Measurements from ENCODE around the gene PHKG2. TPM values are rescaled to one million over a fixed set of nuclear protein-coding genes. Genes with fewer than 3 reads are reported as not detected.

PHKG2 gene
- total RNA-seq, 1 experiment from 2014 or later: 25.2 TPM

DNA sequence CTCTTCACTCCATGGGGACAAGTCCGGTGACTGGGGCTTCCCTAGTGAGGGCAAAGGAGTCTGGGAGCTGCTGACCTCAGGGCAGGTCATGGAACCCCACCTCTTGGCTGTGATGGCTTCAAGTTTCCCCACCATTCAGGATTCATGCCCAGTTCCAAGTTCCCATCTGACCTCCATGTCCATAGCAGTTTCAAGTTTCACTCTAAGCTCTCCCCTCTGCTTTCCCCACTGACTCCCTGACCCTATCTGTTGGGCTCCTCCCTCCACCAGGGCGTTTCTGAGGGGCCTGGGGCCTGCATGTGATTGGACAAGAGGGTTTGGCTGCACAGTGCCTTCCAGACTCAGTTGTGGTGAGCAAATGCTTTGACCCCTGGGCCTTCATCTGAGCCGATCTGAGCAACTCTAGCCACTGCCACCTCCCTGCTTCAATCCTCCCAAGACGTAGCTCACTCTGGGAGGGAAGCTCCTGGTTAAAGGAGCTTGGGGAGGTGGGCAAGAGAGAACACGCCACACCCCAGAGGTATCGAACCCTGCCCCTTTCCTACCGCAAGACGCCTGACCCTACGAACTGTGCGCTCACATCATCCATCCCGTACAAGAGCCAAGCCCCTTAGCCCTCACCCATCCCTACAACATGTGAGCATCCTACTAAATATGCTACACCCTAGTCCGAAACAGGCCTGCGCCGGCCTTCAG is 30.5 kb downstream of the PHKG2 start:
- Histone ChIP-seq H3K36me3 (peaks cover 60% of the 10 kb centered on the region), H3K9me3 (no peaks in the 10 kb centered on the region), H3K4me3 (no peak overlapping the region), H3K27me3 (no peaks in the 10 kb centered on the region)
- no peak for DNase-seq

- Histone ChIP-seq H3K9me3 (no peaks in the 10 kb centered on the region), H3K4me3 (no peak overlapping the region), H3K36me3 (peaks cover 56% of the 10 kb centered on the region), H3K27me3 (no peaks in the 10 kb centered on the region)
- no peak for DNase-seq
Measured at GRCh38 chr16:30779596-30779995, 31.4 kb downstream of the PHKG2 start.

DNA sequence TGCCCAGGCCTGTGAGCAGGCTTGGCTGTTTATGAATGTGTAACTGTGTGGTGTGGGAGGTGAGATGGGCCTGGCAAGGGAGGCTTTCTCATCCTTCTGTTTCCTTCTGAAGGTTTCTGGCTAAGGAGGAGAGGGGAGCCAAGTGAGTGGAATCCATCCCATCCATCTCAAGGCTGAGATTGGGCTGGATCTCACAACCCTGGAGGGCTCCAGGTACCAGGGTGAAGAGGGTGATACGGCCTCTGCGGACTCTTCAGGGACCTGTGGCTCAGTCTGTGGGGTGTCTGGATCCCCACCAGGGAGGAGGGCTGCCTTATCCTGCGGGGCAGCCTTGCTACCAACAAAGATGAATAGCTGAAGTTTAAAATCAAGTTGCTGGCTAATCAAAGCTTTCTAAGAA is 31.8 kb downstream of the PHKG2 start:
- no peak for DNase-seq
- H3K4me3 ChIP-seq: no peak overlapping the region
- peaks cover 53% of the 10 kb centered on the region for H3K36me3 ChIP-seq
- H3K27me3 ChIP-seq: no peaks in the 10 kb centered on the region
- H3K9me3 ChIP-seq: no peaks in the 10 kb centered on the region

DNA sequence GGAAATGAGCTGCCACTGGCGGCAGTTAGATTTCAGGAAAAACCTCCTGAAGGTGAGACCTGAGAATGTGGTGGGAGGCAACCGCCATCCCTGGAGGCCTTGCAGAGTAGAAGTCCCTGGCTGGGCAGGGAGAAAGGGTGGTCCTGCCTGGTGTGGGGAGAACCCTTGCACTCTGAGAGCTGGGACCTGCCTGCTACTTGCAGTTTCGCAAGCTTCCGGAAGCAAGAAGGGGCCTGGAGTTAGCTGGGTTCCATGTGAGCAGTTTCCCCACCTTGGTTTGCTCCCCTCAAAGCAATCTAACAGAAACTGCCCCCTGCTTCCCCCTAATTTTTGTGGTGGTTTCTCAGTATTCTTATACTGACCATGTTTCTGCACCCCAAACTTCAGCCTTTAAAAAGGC is 32.3 kb downstream of the PHKG2 start:
- Histone ChIP-seq H3K36me3 (peaks cover 56% of the 10 kb centered on the region), H3K4me3 (no peak overlapping the region), H3K9me3 (no peaks in the 10 kb centered on the region), H3K27me3 (no peaks in the 10 kb centered on the region)
- no peak for DNase-seq

GRCh38 chr16:30782486-30783279 is 34.5 kb downstream of the PHKG2 start:
- no peak for DNase-seq

GRCh38 chr16:30783280-30784109 is 35.3 kb downstream of the PHKG2 start:
- Histone ChIP-seq H3K4me3 (no peak overlapping the region), H3K9me3 (no peaks in the 10 kb centered on the region), H3K36me3 (peaks cover 59% of the 10 kb centered on the region), H3K27me3 (no peaks in the 10 kb centered on the region)
- no peak for DNase-seq

More at GRCh38 chr16:30782486-30783279, 34.5 kb downstream of the PHKG2 start:
- no peaks in the 10 kb centered on the region for H3K9me3 ChIP-seq
- H3K4me3 ChIP-seq: no peak overlapping the region
- no peaks in the 10 kb centered on the region for H3K27me3 ChIP-seq
- H3K36me3 ChIP-seq: peaks cover 60% of the 10 kb centered on the region

- Histone ChIP-seq H3K36me3 (peaks cover 55% of the 10 kb centered on the region), H3K27me3 (no peaks in the 10 kb centered on the region), H3K9me3 (no peaks in the 10 kb centered on the region), H3K4me3 (no peak overlapping the region)
- no peak for DNase-seq
Measured at GRCh38 chr16:30784215-30784614, 36.0 kb downstream of the PHKG2 start.

DNA sequence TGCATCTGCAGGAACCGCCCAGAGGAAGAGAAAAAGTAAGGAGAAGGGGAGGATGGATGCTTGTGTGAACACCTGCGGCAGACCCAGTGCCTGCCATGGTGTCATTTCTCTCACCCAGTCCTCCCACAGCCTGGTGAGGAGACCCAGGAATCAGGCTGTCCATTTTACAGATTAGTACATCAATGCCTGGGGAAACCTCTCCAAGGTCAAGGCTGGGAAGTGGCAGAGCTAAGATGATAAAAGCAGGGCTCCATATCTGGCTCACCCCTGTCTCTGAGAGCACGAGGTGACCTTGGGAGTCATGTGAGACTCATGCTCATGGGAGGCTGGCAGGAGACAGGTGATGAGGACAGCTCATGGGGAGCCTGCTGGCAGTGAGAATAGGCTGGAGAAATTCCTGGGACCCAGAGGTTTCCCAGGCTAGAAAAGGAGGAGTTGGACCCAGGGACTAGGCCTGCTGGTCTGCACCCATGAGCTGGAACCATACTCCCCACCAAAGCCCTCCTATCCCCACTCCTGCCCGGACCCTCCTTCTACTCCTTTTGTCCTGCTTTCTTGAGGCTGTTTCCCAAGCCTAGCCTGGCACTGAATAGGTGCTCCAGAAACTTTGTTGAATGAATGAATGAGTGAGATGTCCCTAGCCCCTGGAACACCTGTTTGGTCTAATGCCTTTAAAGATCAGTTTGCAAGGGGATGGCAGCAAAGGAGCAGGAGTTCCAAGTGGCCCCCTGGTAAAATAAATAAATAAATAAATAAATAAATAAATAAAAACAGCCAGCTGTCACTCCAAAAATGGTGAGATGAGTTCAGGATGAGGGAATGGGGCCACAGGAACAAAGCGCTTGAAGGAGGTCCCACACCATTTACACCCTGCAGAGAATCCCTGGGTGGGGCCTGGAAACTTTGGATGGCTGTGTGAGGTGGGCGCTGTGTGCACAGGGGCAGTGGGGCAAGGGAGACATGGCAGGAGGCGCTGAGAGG is 37.2 kb downstream of the PHKG2 start:
- Histone ChIP-seq H3K27me3 (no peaks in the 10 kb centered on the region), H3K36me3 (peaks cover 48% of the 10 kb centered on the region), H3K9me3 (no peaks in the 10 kb centered on the region), H3K4me3 (peak overlapping the region; percentile 100)
- no peak for DNase-seq

DNA sequence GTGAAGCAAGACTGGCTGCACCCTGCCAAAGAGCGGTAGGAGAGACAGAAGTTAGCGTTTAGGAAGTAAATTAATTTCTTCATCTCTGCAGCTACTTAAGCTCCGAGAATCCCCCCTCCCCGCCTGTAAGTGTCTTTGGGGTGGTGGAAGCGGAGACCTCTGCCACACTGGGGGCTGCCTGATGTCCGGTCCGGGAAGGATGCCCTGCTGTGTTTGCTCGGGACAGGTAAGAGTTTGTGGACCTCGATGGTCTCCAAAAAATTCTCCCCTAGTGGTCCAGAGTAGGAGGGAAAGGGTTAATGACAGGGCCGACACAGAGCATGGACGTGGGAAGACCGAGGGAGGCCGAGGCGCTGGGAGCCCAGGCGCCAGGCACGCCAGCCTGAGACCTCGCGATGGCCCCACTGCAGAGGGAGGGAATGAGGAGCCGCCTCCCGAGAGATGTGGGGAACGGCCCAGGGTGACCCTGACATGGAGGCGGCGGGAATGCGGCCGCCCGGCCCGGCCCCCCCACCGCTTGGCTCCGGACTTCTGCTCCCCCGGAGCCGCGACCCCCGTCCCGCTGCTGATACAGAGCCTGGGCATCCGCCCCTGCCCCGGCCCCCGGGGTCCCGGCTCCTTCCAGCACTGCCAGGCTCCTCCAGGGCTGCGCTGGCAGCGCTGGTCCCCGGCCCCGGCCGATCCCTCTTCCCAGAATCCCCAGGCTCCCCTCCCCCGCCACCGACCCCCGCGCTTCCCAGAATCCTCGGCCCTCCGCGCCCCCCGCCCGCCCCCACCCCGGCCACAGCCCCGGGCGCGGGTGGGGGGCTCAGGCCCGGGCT is 38.1 kb downstream of the PHKG2 start:
- Histone ChIP-seq H3K27me3 (no peaks in the 10 kb centered on the region), H3K4me3 (peak overlapping the region; percentile 100), H3K36me3 (peaks cover 41% of the 10 kb centered on the region), H3K9me3 (no peaks in the 10 kb centered on the region)
- DNase-seq: peak; percentile 74

DNA sequence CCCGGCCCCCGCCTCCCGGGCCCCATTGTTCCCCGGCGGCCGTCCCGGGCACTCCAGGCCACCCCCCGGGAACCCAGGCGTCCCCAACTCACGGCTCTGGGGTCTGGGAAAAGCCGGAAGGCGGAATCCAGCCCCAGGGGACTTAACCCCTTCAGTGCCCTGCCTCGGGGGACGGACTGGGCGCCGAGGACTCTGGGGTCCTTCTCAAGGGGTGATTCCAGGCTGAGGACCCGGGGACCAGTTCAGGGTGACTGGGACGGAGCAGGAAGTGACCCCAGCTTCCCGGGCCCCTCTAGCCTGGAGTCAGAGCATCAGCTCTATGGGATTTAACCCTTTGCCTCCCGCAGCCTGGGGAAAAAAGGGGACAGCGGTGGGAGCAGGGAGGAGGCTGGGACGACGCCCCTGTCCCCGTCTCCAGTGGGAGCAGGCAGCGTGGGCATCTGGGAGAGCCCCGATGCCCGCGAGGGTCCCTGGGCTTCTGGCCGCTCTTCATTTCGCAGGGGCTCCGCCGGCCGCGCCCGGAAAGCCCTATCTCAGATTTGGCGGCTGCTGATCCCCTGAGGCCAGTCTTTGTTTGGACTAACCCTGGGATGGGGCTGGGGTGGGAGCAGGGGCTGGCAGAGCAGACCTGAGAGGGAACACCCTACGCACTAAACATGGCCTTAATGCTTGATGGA is 38.8 kb downstream of the PHKG2 start, which contains the start of gene ZNF629:
Gene ZNF629 (minus strand): TSS at position 270 of the 677 bp plus-strand sequence. CDS start 2,723 bp downstream, outside the sequence.
- peak; percentile 72 for DNase-seq
- peak within 1 kb of the TSS; percentile 100 for H3K4me3 ChIP-seq
- H3K36me3 ChIP-seq: peaks cover 33% of the 10 kb centered on the region
- no peaks in the 10 kb centered on the region for H3K27me3 ChIP-seq
- no peaks in the 10 kb centered on the region for H3K9me3 ChIP-seq

- Histone ChIP-seq H3K4me3 (peak overlapping the region; percentile 100), H3K27me3 (no peaks in the 10 kb centered on the region), H3K36me3 (peaks cover 26% of the 10 kb centered on the region), H3K9me3 (no peaks in the 10 kb centered on the region)
- no peak for DNase-seq
Measured at GRCh38 chr16:30787613-30788378, 39.6 kb downstream of the PHKG2 start.

DNA sequence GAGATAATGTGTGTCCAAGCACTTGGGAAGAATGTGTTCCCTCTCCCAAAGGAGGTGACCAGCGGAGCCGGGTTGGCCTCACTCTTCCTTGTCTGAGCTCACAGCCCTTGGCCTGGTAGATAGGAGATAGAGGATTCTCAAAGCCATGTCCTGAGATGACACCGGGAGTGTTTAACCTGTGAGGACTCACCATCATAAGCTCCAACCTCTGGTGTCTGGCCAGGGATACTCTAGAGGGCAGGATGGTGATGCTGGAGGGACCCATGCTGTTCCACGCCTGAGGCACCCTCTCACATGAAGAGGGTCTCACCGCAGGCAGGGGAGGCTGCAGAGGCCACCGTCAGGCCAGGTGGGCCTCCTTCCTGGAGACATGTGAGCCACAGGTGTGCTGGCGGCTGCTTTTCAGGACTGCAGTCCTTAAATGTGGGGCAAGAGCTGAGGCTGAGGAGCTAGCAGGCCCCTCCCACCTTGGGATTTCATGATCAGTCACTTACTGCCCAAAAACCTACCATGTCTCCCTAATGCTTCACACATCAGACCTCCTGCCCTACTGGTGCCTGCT is 45.4 kb downstream of the PHKG2 start:
- H3K4me3 ChIP-seq: no peak overlapping the region
- no peaks in the 10 kb centered on the region for H3K27me3 ChIP-seq
- no peak for DNase-seq
- no peaks in the 10 kb centered on the region for H3K36me3 ChIP-seq
- no peaks in the 10 kb centered on the region for H3K9me3 ChIP-seq

DNA sequence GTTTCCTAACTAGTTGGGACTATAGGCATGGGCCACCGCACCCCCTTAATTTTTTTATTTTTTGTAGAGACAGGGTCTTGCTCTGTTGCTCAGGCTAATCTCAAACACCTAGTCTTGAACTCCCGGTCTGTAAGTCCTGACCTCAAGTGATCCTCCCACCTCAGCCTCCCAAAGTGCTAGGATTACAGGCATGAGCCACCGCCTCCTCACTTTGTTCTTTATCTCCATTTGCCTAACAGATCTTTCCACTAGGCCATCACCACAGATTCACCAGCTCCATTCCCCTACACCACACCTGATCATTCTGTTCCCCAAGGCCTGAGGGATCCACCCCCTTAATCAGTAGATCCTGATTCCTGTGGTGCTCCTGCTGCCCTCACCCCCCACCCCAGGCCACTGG is 46.4 kb downstream of the PHKG2 start:
- no peak for DNase-seq
- no peaks in the 10 kb centered on the region for H3K9me3 ChIP-seq
- H3K27me3 ChIP-seq: no peaks in the 10 kb centered on the region
- no peaks in the 10 kb centered on the region for H3K36me3 ChIP-seq
- H3K4me3 ChIP-seq: no peak overlapping the region

All from MG63 (cell line).